Ishikawa (cell line): ENCODE results near the gene FRMD6.

ENCODE experiments used
- CEBPB ChIP-seq: IDR thresholded peaks from 2 replicates; pipeline ENCODE4 v1.6.1; 2012
- CREB1 ChIP-seq: IDR thresholded peaks from 2 replicates; pipeline ENCODE4 v1.6.1; 2012; ENCODE audit warnings: low read depth
- EGR1 ChIP-seq: IDR thresholded peaks from 2 replicates; pipeline ENCODE4 v1.6.1; 2012
- EP300 ChIP-seq: IDR thresholded peaks from 2 replicates; pipeline ENCODE4 v1.6.1; 2012; ENCODE audit warnings: borderline replicate concordance
- FOXM1 ChIP-seq: IDR thresholded peaks from 2 replicates; pipeline ENCODE4 v1.6.1; 2012; ENCODE audit warnings: low read depth, borderline replicate concordance
- MAX ChIP-seq: IDR thresholded peaks from 2 replicates; pipeline ENCODE4 v1.6.1; 2012
- NFIC ChIP-seq: IDR thresholded peaks from 2 replicates; pipeline ENCODE4 v1.6.1; 2012
- RAD21 ChIP-seq: IDR thresholded peaks from 2 replicates; pipeline ENCODE4 v1.6.1; 2012; ENCODE audit warnings: low read depth
- REST ChIP-seq: IDR thresholded peaks from 2 replicates; pipeline ENCODE4 v1.6.1; 2012; ENCODE audit warnings: low read depth, mild to moderate bottlenecking
- TAF1 ChIP-seq: IDR thresholded peaks from 2 replicates; pipeline ENCODE4 v1.6.1; 2012; ENCODE audit warnings: low read depth, mild to moderate bottlenecking
- TCF12 ChIP-seq: IDR thresholded peaks from 2 replicates; pipeline ENCODE4 v1.6.1; 2012; ENCODE audit warnings: low read depth
- TEAD4 ChIP-seq: IDR thresholded peaks from 2 replicates; pipeline ENCODE4 v1.6.1; 2012
- USF1 ChIP-seq: IDR thresholded peaks from 2 replicates; pipeline ENCODE4 v1.6.1; 2012
- YY1 ChIP-seq: IDR thresholded peaks from 2 replicates; pipeline ENCODE4 v1.6.1; 2012; ENCODE audit warnings: low read depth
- ZBTB7A ChIP-seq: IDR thresholded peaks from 2 replicates; pipeline ENCODE4 v1.6.1; 2012; ENCODE audit warnings: low read depth

Gene FRMD6

GRCh38 chr14:51607711-51608110 is 44.0 kb upstream of the FRMD6 start:
- TF ChIP-seq CEBPB (no peak), USF1 (no peak), TAF1 (no peak), TEAD4 (no peak), MAX (no peak), ZBTB7A (no peak), RAD21 (no peak), REST (no peak), FOXM1 (no peak), EGR1 (no peak), NFIC (no peak), YY1 (no peak), TCF12 (no peak), EP300 (no peak), CREB1 (no peak)

- TF ChIP-seq FOXM1 (no peak), CREB1 (no peak)
Measured at GRCh38 chr14:51609251-51609954, 42.3 kb upstream of the FRMD6 start.

- TF ChIP-seq TAF1 (no peak), REST (no peak), CEBPB (no peak)
Measured at GRCh38 chr14:51609955-51610283, 41.8 kb upstream of the FRMD6 start.

GRCh38 chr14:51610771-51611170 is 40.9 kb upstream of the FRMD6 start:
- TF ChIP-seq ZBTB7A (no peak), TCF12 (no peak), USF1 (no peak), CEBPB (no peak), CREB1 (no peak)

- no peak for TF ChIP-seq RAD21
- TF ChIP-seq TCF12: no peak
- TF ChIP-seq ZBTB7A: no peak
- no peak for TF ChIP-seq TEAD4
- no peak for TF ChIP-seq FOXM1
- TF ChIP-seq NFIC: no peak
- no peak for TF ChIP-seq EP300
- no peak for TF ChIP-seq CREB1
- TF ChIP-seq REST: no peak
- no peak for TF ChIP-seq CEBPB
- no peak for TF ChIP-seq EGR1
- no peak for TF ChIP-seq YY1
- TF ChIP-seq MAX: no peak
- TF ChIP-seq USF1: no peak
- TF ChIP-seq TAF1: no peak
Measured at GRCh38 chr14:51612449-51612848, 39.3 kb upstream of the FRMD6 start.
